Stomach (tissue), 9 donors: ENCODE data around the gene MAP7. TPM values are rescaled to one million over a fixed set of nuclear protein-coding genes. Genes with fewer than 3 reads are reported as not detected.

Experiments used
- DNase-seq, 2 donors: peaks; one replicate each; pipeline versions ENCODE4 v3.0.0 to v3.0.0-alpha.2; 2013 to 2019
- H3K27ac ChIP-seq, 5 donors: fragments of 200-600 bp in 4 of 5; sonication (generic) in 4 of 5; one replicate each; pipeline ENCODE4 v1.5.1; 2013 to 2019; ENCODE audit warnings: mild to moderate bottlenecking in 1 of 5, moderate library complexity in 1 of 5
- H3K27me3 ChIP-seq, 3 donors: fragments of 200-600 bp; sonication (generic); one replicate each; pipeline ENCODE4 v1.5.1; 2017 to 2019; ENCODE audit warnings: mixed run types in 1 of 3
- H3K36me3 ChIP-seq, 4 donors: fragments of 200-600 bp; sonication (generic); 1 replicate in 3 of 4; 2 replicates in 1 of 4; pipeline ENCODE4 v1.5.1; 2016 to 2019
- H3K4me1 ChIP-seq, 4 donors: fragments of 200-600 bp; sonication (generic); one replicate each; pipeline ENCODE4 v1.5.1; 2016 to 2019
- H3K4me3 ChIP-seq, 4 donors: fragments of 200-600 bp; sonication (generic) in 3 of 4; one replicate each; pipeline ENCODE4 v1.5.1; 2016 to 2019; ENCODE audit warnings: mild to moderate bottlenecking in 1 of 4
- H3K9me3 ChIP-seq, 4 donors: fragments of 200-600 bp; sonication (generic); one replicate each; pipeline ENCODE4 v1.5.1; 2016 to 2019
- CTCF ChIP-seq, 7 experiments: fragments of 450-650 bp in 4 of 7; fragments of 200-600 bp in 3 of 7; sonication (generic) in 3 of 7; IDR thresholded peaks; one replicate each; pipeline ENCODE4 v1.5.1; 2016 to 2019; ENCODE audit warnings: antibody characterized with exemption in 7 of 7, control low read depth in 2 of 7, mild to moderate bottlenecking in 1 of 7
- EP300 ChIP-seq: sonication (generic); formaldehyde crosslinking; IDR thresholded peaks from one replicate; pipeline ENCODE4 v1.6.1; 2017; ENCODE audit warnings: antibody characterized with exemption
- POLR2A ChIP-seq, 4 donors: fragments of 450-650 bp; IDR thresholded peaks; one replicate each; pipeline ENCODE4 v1.6.1; 2016; ENCODE audit warnings: antibody characterized with exemption in 4 of 4, control low read depth in 2 of 4, mild to moderate bottlenecking in 1 of 4, moderate library complexity in 1 of 4
- POLR2AphosphoS5 ChIP-seq, 3 donors: sonication (generic); formaldehyde crosslinking; IDR thresholded peaks; one replicate each; pipeline ENCODE4 v1.6.1; 2016; ENCODE audit warnings: antibody characterized with exemption in 3 of 3
- WGBS, 5 donors: extraction: QIAGEN DNeasy Blood & Tissue Kit in 3 of 5; methylation state at CpG; one replicate each; pipeline versions ENCODE4 v1.1.5 to v1.1.7; 2013 to 2018; 5-methylcytosine and 5-hydroxymethylcytosine counted together
- intact Hi-C: fragments of 100-400 bp; cut with DNase I; formaldehyde crosslinking; loops from one replicate; pipeline ENCODE4 v1.15.1; 2023; ENCODE audit warnings: low total_unique reads
- polyA plus RNA-seq, 3 donors: library from polyadenylated mRNA; stranded (reverse); fragments of 200-250 nt; gene quantifications; one replicate each; pipeline ENCODE4 v1.2.3, GENCODE V29; 2013
- total RNA-seq, 5 donors: library from RNA; depleted of rRNA; stranded (reverse); fragments of >200 nt; gene quantifications; one replicate each; pipeline versions ENCODE4 v1.1.0 to v1.2.3, GENCODE V29; 2014 to 2016
- donor health status: healthy with polysubstance abuse.
- donor health status: Bipolar disorder and iron deficiency.
- donor health status: healthy.

The MAP7 gene
- total and polyA plus RNA-seq, 8 donors = 2.3 to 28.3 (median 9.7) TPM

GRCh38 chr6:136371959-136372358 is 178.3 kb downstream of the MAP7 start:
- H3K36me3 ChIP-seq = peaks cover 0 to 10% (median 4%) of the 10 kb centered on the region in 4 donors
- no peak overlapping the region for H3K27ac ChIP-seq
- H3K4me3 ChIP-seq = no peak overlapping the region
- 66 to 84% (median 75%) methylated on average over 2 of the region's 2 CpGs for WGBS, 5 donors
- H3K27me3 ChIP-seq = no peaks in the 10 kb centered on the region
- H3K4me1 ChIP-seq = no peaks in the 10 kb centered on the region
- intact Hi-C loops = no loop called here
- TF ChIP-seq CTCF (IDR thresholded peaks at IDR 0.05) (no peak), EP300 (no peak), POLR2AphosphoS5 (IDR thresholded peaks at IDR 0.05) (no peak), POLR2A (IDR thresholded peaks at IDR 0.05) (no peak)
- no peaks in the 10 kb centered on the region for H3K9me3 ChIP-seq
- DNase-seq = no peak

GRCh38 chr6:136370988-136371728 is 179.1 kb downstream of the MAP7 start:
- Histone ChIP-seq H3K36me3 (peaks cover 0 to 10% (median 4%) of the 10 kb centered on the region in 4 donors), H3K27me3 (no peaks in the 10 kb centered on the region), H3K27ac (no peak overlapping the region), H3K4me1 (peaks cover 0 to 3% (median 1%) of the 10 kb centered on the region in 4 donors), H3K9me3 (no peaks in the 10 kb centered on the region), H3K4me3 (no peak overlapping the region)
- intact Hi-C loops = no loop called here
- DNase-seq = no peak
- TF ChIP-seq CTCF (IDR thresholded peaks at IDR 0.05) (no peak), EP300 (no peak), POLR2AphosphoS5 (IDR thresholded peaks at IDR 0.05) (no peak), POLR2A (IDR thresholded peaks at IDR 0.05) (no peak)
- 80 to 85% (median 81%) methylated on average over 4 of the region's 4 CpGs for WGBS, 5 donors

GRCh38 chr6:136365776-136366354 is 184.4 kb downstream of the MAP7 start:
- peak; percentile 34 for DNase-seq
- H3K27ac ChIP-seq = no peak overlapping the region
- peaks cover 5 to 46% (median 38%) of the 10 kb centered on the region in 4 donors for H3K36me3 ChIP-seq
- H3K4me3 ChIP-seq = no peak overlapping the region
- H3K27me3 ChIP-seq = no peaks in the 10 kb centered on the region
- H3K4me1 ChIP-seq = peaks cover 0 to 8% (median 3%) of the 10 kb centered on the region in 4 donors
- intact Hi-C loops = no loop called here
- WGBS, 5 donors = 46 to 57% (median 47%) methylated on average over 11 of the region's 11 CpGs
- H3K9me3 ChIP-seq = no peaks in the 10 kb centered on the region
- TF ChIP-seq POLR2A (IDR thresholded peaks at IDR 0.05) (no peak), EP300 (no peak), CTCF (IDR thresholded peaks at IDR 0.05) (no peak), POLR2AphosphoS5 (IDR thresholded peaks at IDR 0.05) (no peak)

GRCh38 chr6:136362421-136363356 is 187.5 kb downstream of the MAP7 start:
- Histone ChIP-seq H3K36me3 (peaks cover 5 to 61% (median 52%) of the 10 kb centered on the region in 4 donors), H3K27me3 (no peaks in the 10 kb centered on the region), H3K9me3 (no peaks in the 10 kb centered on the region), H3K27ac (no peak overlapping the region), H3K4me1 (peaks cover 0 to 8% (median 3%) of the 10 kb centered on the region in 4 donors), H3K4me3 (no peak overlapping the region)
- WGBS, 5 donors = 88 to 92% (median 91%) methylated on average over 11 of the region's 11 CpGs
- no peak for DNase-seq
- intact Hi-C loops = no loop called here
- TF ChIP-seq POLR2A (IDR thresholded peaks at IDR 0.05) (no peak), CTCF (IDR thresholded peaks at IDR 0.05) (no peak), POLR2AphosphoS5 (IDR thresholded peaks at IDR 0.05) (no peak), EP300 (no peak)
